OCI-LY3 (cell line): ENCODE results near the gene CDC42EP1.

Source experiments
- H2AFZ ChIP-seq: fragments of 200-600, 300-600 bp; shearing (Covaris generic); 2 replicates; pipeline ENCODE4 v1.6.0; 2014; ENCODE audit warnings: antibody characterized with exemption, low read depth, low read length
- H3K27ac ChIP-seq: fragments of 200-600, 300-600 bp; sonication (generic); 2 replicates; pipeline ENCODE4 v1.5.1; 2014; ENCODE audit warnings: mild to moderate bottlenecking, low read length, moderate library complexity, mixed read lengths
- H3K27me3 ChIP-seq: fragments of 200-600, 300-600 bp; sonication (generic); 2 replicates; pipeline ENCODE4 v1.6.1; 2014; ENCODE audit warnings: low read depth, low read length, mixed read lengths
- H3K36me3 ChIP-seq: fragments of 200-600, 300-600 bp; sonication (generic); replicated peaks from 2 replicates; pipeline ENCODE3; 2014; ENCODE audit warnings: low read depth, low read length, mixed read lengths
- H3K4me1 ChIP-seq: fragments of 300-600, 200-600 bp; sonication (generic); 2 replicates; pipeline ENCODE4 v1.6.1; 2014; ENCODE audit warnings: low read length, mixed read lengths
- H3K4me2 ChIP-seq: fragments of 200-600, 300-600 bp; sonication (generic); 2 replicates; pipeline ENCODE4 v1.6.1; 2014; ENCODE audit warnings: low read length, mixed read lengths
- H3K4me3 ChIP-seq: fragments of 300-600, 200-600 bp; sonication (generic); 2 replicates; pipeline ENCODE4 v1.5.1; 2014; ENCODE audit warnings: antibody characterized with exemption, mild to moderate bottlenecking, low read length, moderate library complexity
- H3K79me2 ChIP-seq: fragments of 300-600, 200-600 bp; shearing (Covaris generic); 2 replicates; pipeline ENCODE4 v1.6.1; 2014; ENCODE audit warnings: mild to moderate bottlenecking, low read length, mixed read lengths
- H3K9ac ChIP-seq: fragments of 300-600, 200-600 bp; shearing (Covaris generic); 2 replicates; pipeline ENCODE4 v1.6.0; 2014; ENCODE audit warnings: mild to moderate bottlenecking, low read length, moderate library complexity
- H3K9me3 ChIP-seq: fragments of 200-600, 300-600 bp; shearing (Covaris generic); 2 replicates; pipeline ENCODE4 v1.6.1; 2014; ENCODE audit warnings: low read length, mixed read lengths; ENCODE audit not compliant: insufficient read depth
- H4K20me1 ChIP-seq: fragments of 200-600, 300-600 bp; sonication (generic); 2 replicates; pipeline ENCODE4 v1.6.1; 2016; ENCODE audit warnings: low read length, mixed read lengths; ENCODE audit not compliant: insufficient read depth
- CTCF ChIP-seq: fragments of 200-600, 300-600 bp; sonication (generic); IDR thresholded peaks from 2 replicates; pipeline ENCODE4 v1.5.1; 2014; ENCODE audit warnings: antibody characterized with exemption, low read length, low read depth
- EZH2phosphoT487 ChIP-seq: fragments of 200-600 bp; shearing (Covaris generic); IDR thresholded peaks from 2 replicates; pipeline ENCODE4 v1.6.1; 2018; ENCODE audit warnings: antibody characterized with exemption, mixed run types, low read depth

Gene CDC42EP1

GRCh38 chr22:37520776-37521191 is 39.5 kb upstream of the CDC42EP1 start:
- no peaks in the 10 kb centered on the region for H3K9me3 ChIP-seq
- no peak overlapping the region for H2AFZ ChIP-seq
- no peaks in the 10 kb centered on the region for H4K20me1 ChIP-seq
- H3K4me1 ChIP-seq = no peaks in the 10 kb centered on the region
- no peaks in the 10 kb centered on the region for H3K36me3 ChIP-seq
- TF ChIP-seq EZH2phosphoT487 (no peak), CTCF (no peak)
- H3K27ac ChIP-seq = no peak overlapping the region
- H3K4me2 ChIP-seq = no peak overlapping the region
- no peak overlapping the region for H3K4me3 ChIP-seq
- H3K27me3 ChIP-seq = peaks cover 26% of the 10 kb centered on the region
- no peak overlapping the region for H3K9ac ChIP-seq
- H3K79me2 ChIP-seq = no peaks in the 10 kb centered on the region

GRCh38 chr22:37521236-37521739 is 39.0 kb upstream of the CDC42EP1 start:
- TF ChIP-seq EZH2phosphoT487 (no peak), CTCF (no peak)
- Histone ChIP-seq H3K79me2 (no peaks in the 10 kb centered on the region), H3K9me3 (no peaks in the 10 kb centered on the region), H3K27ac (no peak overlapping the region), H4K20me1 (no peaks in the 10 kb centered on the region), H2AFZ (no peak overlapping the region), H3K9ac (no peak overlapping the region), H3K4me3 (no peak overlapping the region), H3K4me1 (no peaks in the 10 kb centered on the region), H3K36me3 (no peaks in the 10 kb centered on the region), H3K27me3 (peaks cover 26% of the 10 kb centered on the region), H3K4me2 (no peak overlapping the region)

GRCh38 chr22:37522482-37522881 is 37.8 kb upstream of the CDC42EP1 start:
- Histone ChIP-seq H3K36me3 (no peaks in the 10 kb centered on the region), H3K4me1 (no peaks in the 10 kb centered on the region), H3K27me3 (peaks cover 26% of the 10 kb centered on the region), H3K9me3 (no peaks in the 10 kb centered on the region), H3K9ac (no peak overlapping the region), H4K20me1 (no peaks in the 10 kb centered on the region), H2AFZ (no peak overlapping the region), H3K79me2 (no peaks in the 10 kb centered on the region), H3K4me3 (no peak overlapping the region), H3K27ac (no peak overlapping the region), H3K4me2 (no peak overlapping the region)
- TF ChIP-seq CTCF = no peak
- no peak for TF ChIP-seq EZH2phosphoT487

- Histone ChIP-seq H4K20me1 (no peaks in the 10 kb centered on the region), H2AFZ (no peak overlapping the region), H3K9me3 (no peaks in the 10 kb centered on the region), H3K4me2 (no peak overlapping the region), H3K27me3 (peaks cover 26% of the 10 kb centered on the region), H3K36me3 (no peaks in the 10 kb centered on the region), H3K4me3 (no peak overlapping the region), H3K79me2 (no peaks in the 10 kb centered on the region), H3K9ac (no peak overlapping the region), H3K4me1 (peaks cover 8% of the 10 kb centered on the region), H3K27ac (no peak overlapping the region)
- TF ChIP-seq CTCF (no peak), EZH2phosphoT487 (no peak)
These were observed 35.1 kb upstream of the CDC42EP1 start for GRCh38 chr22:37525073-37525745.
